Mesothelial cell of epicardium (in vitro differentiated cells): ENCODE data around the gene GDPD5. TPM values are rescaled to one million over a fixed set of nuclear protein-coding genes. Genes with fewer than 3 reads are reported as not detected.
A peak's percentile ranks its signal among the peaks of the same experiment; 100 is the strongest.

Source experiments
- DNase-seq, 2 experiments: peaks; one replicate each; pipeline ENCODE4 v3.0.0; 2021; ENCODE audit warnings: low spot score in 2 of 2; ENCODE audit not compliant: unreplicated experiment in 2 of 2
- H3K27ac Mint-ChIP-seq: 2 replicates; pipeline ENCODE4 v1.8.0; 2021; ENCODE audit warnings: mixed read lengths
- H3K27me3 Mint-ChIP-seq: 2 replicates; pipeline ENCODE4 v1.8.0; 2021; ENCODE audit warnings: low read depth, mixed read lengths
- H3K36me3 Mint-ChIP-seq: 2 replicates; pipeline ENCODE4 v1.8.0; 2021; ENCODE audit warnings: mixed read lengths
- H3K4me1 Mint-ChIP-seq: 2 replicates; pipeline ENCODE4 v1.8.0; 2021; ENCODE audit warnings: mixed read lengths
- H3K4me3 Mint-ChIP-seq: 2 replicates; pipeline ENCODE4 v1.8.0; 2021; ENCODE audit warnings: mild to moderate bottlenecking, moderate library complexity, mixed read lengths
- H3K9me3 Mint-ChIP-seq: 2 replicates; pipeline ENCODE4 v1.8.0; 2021; ENCODE audit warnings: mixed read lengths
- CTCF ChIP-seq: fragments of 200-600 bp; sonication (generic); IDR thresholded peaks from one replicate; pipeline ENCODE4 v1.5.0; 2021; ENCODE audit warnings: antibody characterized with exemption; ENCODE audit not compliant: unreplicated experiment
- total RNA-seq: library from RNA; stranded (reverse); gene quantifications from 3 replicates; pipeline ENCODE4 v1.2.1, GENCODE V29; 2021

The GDPD5 gene
- total RNA-seq, 1 donor from 2014 or later, result 8.1 TPM

- TF ChIP-seq CTCF, result no peak
- Mint-ChIP-seq H3K9me3 (no peaks in the 10 kb centered on the region), H3K27ac (peak overlapping the region; percentile 99), H3K27me3 (peaks cover 3% of the 10 kb centered on the region), H3K36me3 (peaks cover 31% of the 10 kb centered on the region), H3K4me3 (peak overlapping the region; percentile 98), H3K4me1 (peaks cover 32% of the 10 kb centered on the region)
- DNase-seq, result no peak
Measured at GRCh38 chr11:75400146-75400865, 125.4 kb downstream of the GDPD5 start.

GRCh38 chr11:75399344-75400145 lies 126.2 kb downstream of the GDPD5 start, which contains the start of gene RPS3:
TSS of gene RPS3 (plus strand) at chr11:75399518. CDS start at chr11:75399548, 30 bp downstream.
- Mint-ChIP-seq H3K36me3 (peaks cover 31% of the 10 kb centered on the region), H3K4me3 (peak within 1 kb of the TSS; percentile 98), H3K4me1 (peaks cover 32% of the 10 kb centered on the region), H3K27ac (peak within 1 kb of the TSS; percentile 99), H3K9me3 (no peaks in the 10 kb centered on the region), H3K27me3 (peaks cover 3% of the 10 kb centered on the region)
- TF ChIP-seq CTCF, result no peak
- peak; percentile 78 to 89 for DNase-seq

GRCh38 chr11:75398906-75399305 lies 126.8 kb downstream of the GDPD5 start:
- no peak for DNase-seq
- H3K4me1 Mint-ChIP-seq, result peaks cover 32% of the 10 kb centered on the region
- no peaks in the 10 kb centered on the region for H3K9me3 Mint-ChIP-seq
- peaks cover 24% of the 10 kb centered on the region for H3K36me3 Mint-ChIP-seq
- peak overlapping the region; percentile 98 for H3K4me3 Mint-ChIP-seq
- peaks cover 3% of the 10 kb centered on the region for H3K27me3 Mint-ChIP-seq
- H3K27ac Mint-ChIP-seq, result peak overlapping the region; percentile 99
- no peak for TF ChIP-seq CTCF

- Mint-ChIP-seq H3K36me3 (no peaks in the 10 kb centered on the region), H3K27me3 (peaks cover 7% of the 10 kb centered on the region), H3K9me3 (no peaks in the 10 kb centered on the region), H3K4me3 (no peak overlapping the region), H3K27ac (no peak overlapping the region), H3K4me1 (peaks cover 2% of the 10 kb centered on the region)
- no peak for TF ChIP-seq CTCF
- DNase-seq, result no peak
Measured at GRCh38 chr11:75394085-75394840, 131.5 kb downstream of the GDPD5 start.

GRCh38 chr11:75389925-75390324 lies 135.8 kb downstream of the GDPD5 start:
- DNase-seq, result no peak
- Mint-ChIP-seq H3K4me1 (peaks cover 9% of the 10 kb centered on the region), H3K36me3 (no peaks in the 10 kb centered on the region), H3K9me3 (no peaks in the 10 kb centered on the region), H3K27me3 (peaks cover 4% of the 10 kb centered on the region), H3K4me3 (no peak overlapping the region), H3K27ac (no peak overlapping the region)
- TF ChIP-seq CTCF, result no peak
